RWPE2 (cell line): Measurements from ENCODE around the gene ZMYM4.

Experiments
- ATAC-seq: fragments of 200-7000 bp; cut with Tn5 transposase; 3 replicates; pipeline ENCODE4 v1.9.1; 2021; ENCODE audit warnings: low read depth
- DNase-seq: peaks from one replicate; pipeline ENCODE4 v3.0.0-alpha.2; 2020; ENCODE audit warnings: low spot score
- H3K27ac ChIP-seq: fragments of 450-650 bp; 2 replicates; pipeline ENCODE4 v1.5.1; 2017; ENCODE audit warnings: mild to moderate bottlenecking; ENCODE audit not compliant: poor library complexity, severe bottlenecking
- H3K27me3 ChIP-seq: fragments of 250-450 bp; sonication (Bioruptor Pico); 2 replicates; pipeline ENCODE4 v1.5.1; 2021; ENCODE audit warnings: mild to moderate bottlenecking, moderate library complexity; ENCODE audit not compliant: insufficient read depth, poor library complexity, severe bottlenecking
- H3K36me3 ChIP-seq: fragments of 250-450 bp; sonication (Bioruptor Pico); 2 replicates; pipeline ENCODE4 v1.5.1; 2020; ENCODE audit warnings: low read depth, mild to moderate bottlenecking, moderate library complexity
- H3K4me1 ChIP-seq: fragments of 250-450 bp; sonication (Bioruptor Pico); 2 replicates; pipeline ENCODE4 v1.5.1; 2021; ENCODE audit warnings: mild to moderate bottlenecking, moderate library complexity; ENCODE audit not compliant: insufficient read depth, poor library complexity, severe bottlenecking
- H3K4me3 ChIP-seq: fragments of 250-450 bp; sonication (Bioruptor Pico); 2 replicates; pipeline ENCODE4 v1.5.1; 2021; ENCODE audit warnings: mild to moderate bottlenecking, moderate library complexity; ENCODE audit not compliant: severe bottlenecking
- H3K9me3 ChIP-seq: fragments of 250-450 bp; sonication (Bioruptor Pico); 2 replicates; pipeline ENCODE4 v1.5.1; 2021; ENCODE audit warnings: mild to moderate bottlenecking, moderate library complexity; ENCODE audit not compliant: severe bottlenecking
- CTCF ChIP-seq: fragments of 450-650 bp; IDR thresholded peaks from one replicate; pipeline ENCODE4 v1.5.1; 2017; ENCODE audit warnings: mild to moderate bottlenecking, moderate library complexity; ENCODE audit not compliant: poor library complexity, severe bottlenecking

The ZMYM4 gene

GRCh38 chr1:35270836-35271235, 2.3 kb downstream of the ZMYM4 start:
- no peak for TF ChIP-seq CTCF
- DNase-seq (no peak), ATAC-seq (no peak)
- Histone ChIP-seq H3K4me1 (peaks cover 15% of the 10 kb centered on the region), H3K27me3 (no peaks in the 10 kb centered on the region), H3K4me3 (no peak overlapping the region), H3K27ac (no peak overlapping the region), H3K9me3 (no peaks in the 10 kb centered on the region), H3K36me3 (peaks cover 22% of the 10 kb centered on the region)

GRCh38 chr1:35274197-35274596, 5.7 kb downstream of the ZMYM4 start:
- DNase-seq (no peak), ATAC-seq (no peak)
- no peak overlapping the region for H3K27ac ChIP-seq
- peaks cover 30% of the 10 kb centered on the region for H3K36me3 ChIP-seq
- peaks cover 12% of the 10 kb centered on the region for H3K4me1 ChIP-seq
- no peak overlapping the region for H3K4me3 ChIP-seq
- H3K27me3 ChIP-seq = no peaks in the 10 kb centered on the region
- TF ChIP-seq CTCF = no peak
- no peaks in the 10 kb centered on the region for H3K9me3 ChIP-seq

GRCh38 chr1:35278886-35279554, 10.5 kb downstream of the ZMYM4 start:
- Histone ChIP-seq H3K27me3 (no peaks in the 10 kb centered on the region), H3K36me3 (peaks cover 24% of the 10 kb centered on the region), H3K4me3 (no peak overlapping the region), H3K27ac (no peak overlapping the region), H3K9me3 (no peaks in the 10 kb centered on the region), H3K4me1 (no peaks in the 10 kb centered on the region)
- no peak for DNase-seq
- TF ChIP-seq CTCF = no peak
- no peak for ATAC-seq

- ATAC-seq = no peak
- no peak overlapping the region for H3K4me3 ChIP-seq
- H3K36me3 ChIP-seq = peaks cover 25% of the 10 kb centered on the region
- H3K27me3 ChIP-seq = no peaks in the 10 kb centered on the region
- no peak for TF ChIP-seq CTCF
- H3K27ac ChIP-seq = no peak overlapping the region
- DNase-seq = no peak
- H3K4me1 ChIP-seq = no peaks in the 10 kb centered on the region
- no peaks in the 10 kb centered on the region for H3K9me3 ChIP-seq
Observed at GRCh38 chr1:35279555-35279904, 11.0 kb downstream of the ZMYM4 start.

- peaks cover 28% of the 10 kb centered on the region for H3K36me3 ChIP-seq
- H3K27ac ChIP-seq = no peak overlapping the region
- no peak for TF ChIP-seq CTCF
- no peaks in the 10 kb centered on the region for H3K9me3 ChIP-seq
- H3K4me1 ChIP-seq = no peaks in the 10 kb centered on the region
- DNase-seq = no peak
- H3K4me3 ChIP-seq = no peak overlapping the region
- ATAC-seq = no peak
- H3K27me3 ChIP-seq = no peaks in the 10 kb centered on the region
Observed at GRCh38 chr1:35280006-35280405, 11.5 kb downstream of the ZMYM4 start.
